Measurements from ENCODE around the gene KDF1. TPM values are rescaled to one million over a fixed set of nuclear protein-coding genes. Genes with fewer than 3 reads are reported as not detected.
A peak's percentile ranks its signal among the peaks of the same experiment; 100 is the strongest.

Gene KDF1, protein sequence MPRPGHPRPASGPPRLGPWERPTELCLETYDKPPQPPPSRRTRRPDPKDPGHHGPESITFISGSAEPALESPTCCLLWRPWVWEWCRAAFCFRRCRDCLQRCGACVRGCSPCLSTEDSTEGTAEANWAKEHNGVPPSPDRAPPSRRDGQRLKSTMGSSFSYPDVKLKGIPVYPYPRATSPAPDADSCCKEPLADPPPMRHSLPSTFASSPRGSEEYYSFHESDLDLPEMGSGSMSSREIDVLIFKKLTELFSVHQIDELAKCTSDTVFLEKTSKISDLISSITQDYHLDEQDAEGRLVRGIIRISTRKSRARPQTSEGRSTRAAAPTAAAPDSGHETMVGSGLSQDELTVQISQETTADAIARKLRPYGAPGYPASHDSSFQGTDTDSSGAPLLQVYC
- under 1 TPM; 0.26 to 0.86 TPM for total RNA-seq

DNA sequence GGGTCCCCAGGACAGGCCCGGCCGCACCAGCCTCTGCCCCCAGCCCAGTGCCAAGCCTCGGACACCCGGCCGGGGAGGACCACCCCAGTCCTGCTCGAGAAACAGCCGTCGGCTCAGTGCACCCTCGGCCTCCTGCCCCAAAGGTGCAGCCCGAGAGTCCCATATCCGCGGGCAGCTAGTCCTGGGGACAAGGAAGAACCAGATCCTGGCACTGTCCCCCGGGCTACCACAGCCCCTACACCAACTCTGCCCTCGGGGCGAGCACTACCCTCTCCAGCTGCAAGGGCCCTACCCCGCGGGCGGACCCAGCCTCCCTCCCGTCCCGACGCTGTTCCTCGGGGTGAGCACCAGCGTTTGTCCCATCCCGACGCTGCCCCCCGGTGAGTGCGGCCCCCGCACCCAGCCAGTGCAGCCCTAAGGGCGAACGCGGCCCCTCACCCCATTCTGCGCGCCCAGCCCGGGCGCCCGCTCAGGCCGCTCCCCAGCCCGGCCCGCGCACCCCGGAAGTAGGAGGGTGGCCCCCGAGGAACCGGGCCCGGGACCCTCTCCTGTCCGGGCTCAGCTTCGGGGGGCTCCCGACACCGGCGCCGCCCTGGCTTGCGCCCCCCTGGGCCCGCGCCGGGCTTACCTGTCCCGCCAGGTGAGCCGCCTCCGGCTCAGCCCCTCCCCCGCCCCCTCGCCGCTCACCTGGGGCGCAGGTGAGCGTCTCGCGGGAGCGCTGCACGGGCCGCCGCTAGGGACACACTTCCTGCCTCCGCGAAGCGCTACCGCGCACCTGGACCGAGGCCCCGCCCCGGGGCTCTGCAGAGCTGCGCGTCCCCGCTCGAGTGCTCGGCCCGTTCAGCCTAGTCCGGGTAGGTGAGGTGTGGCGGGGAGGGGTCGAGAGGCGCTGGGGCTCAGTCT is at the start of gene KDF1:
Gene KDF1 (minus strand): TSS at position 747 of the 903 bp plus-strand sequence. CDS start 8,088 bp downstream, outside the sequence.
- TF ChIP-seq CTCF (IDR thresholded peaks at IDR 0.05) = no peak
- H3K36me3 ChIP-seq = no peaks in the 10 kb centered on the region
- H3K27me3 ChIP-seq = peaks cover 0 to 16% of the 10 kb centered on the region in 2 donors
- H3K4me1 ChIP-seq = peaks cover 0 to 12% of the 10 kb centered on the region in 2 donors
- H3K9me3 ChIP-seq = peaks cover 0 to 11% of the 10 kb centered on the region in 2 donors
- peak within 1 kb of the TSS; percentile 43 to 58 for H3K4me3 ChIP-seq
- DNase-seq (ENCODE audit: low spot score) = no peak
- no peak within 1 kb of the TSS for H3K27ac ChIP-seq

DNA sequence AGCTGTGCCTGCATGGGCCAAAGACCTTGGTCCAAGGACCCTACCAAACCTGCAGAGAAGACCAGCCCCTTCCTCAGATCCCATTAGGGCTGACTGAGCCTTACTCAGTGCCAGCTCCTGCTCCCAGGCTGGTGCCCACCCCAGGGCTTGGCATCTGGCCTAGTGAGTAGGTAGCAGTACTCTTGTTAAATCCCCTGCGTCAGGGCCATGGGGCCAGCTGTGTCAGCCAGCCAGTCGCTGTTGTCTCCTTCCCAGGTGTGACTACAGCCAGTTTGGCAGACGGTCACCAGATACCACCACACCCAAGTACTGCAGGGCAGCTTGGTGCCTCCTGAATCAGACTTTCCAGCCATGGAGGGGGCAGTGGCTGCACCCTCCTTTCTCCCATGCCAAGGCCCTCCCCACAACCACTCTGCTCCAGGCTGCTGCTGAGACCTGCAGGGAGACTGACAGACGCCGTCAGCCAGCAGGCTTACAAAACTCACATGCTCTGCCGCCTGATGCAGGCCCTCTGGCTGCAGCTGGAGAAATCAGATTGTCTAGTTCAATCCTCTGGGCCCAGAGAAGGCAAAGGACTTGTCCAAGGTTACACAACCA is 49.4 kb upstream of the KDF1 start:
- no peak for DNase-seq (ENCODE audit: low spot score)
- H3K27ac ChIP-seq = peak overlapping the region; percentile 85 to 91
- H3K4me3 ChIP-seq = no peak overlapping the region

GRCh38 chr1:27007909-27008582 is 47.8 kb upstream of the KDF1 start:
- no peak for TF ChIP-seq CTCF (IDR thresholded peaks at IDR 0.05)
- no peak for DNase-seq (ENCODE audit: low spot score)
- H3K27ac ChIP-seq = peak overlapping the region; percentile 85 to 91
- peaks cover 5% of the 10 kb centered on the region for H3K36me3 ChIP-seq
- no peak overlapping the region for H3K4me3 ChIP-seq
- peaks cover 0 to 73% of the 10 kb centered on the region in 2 donors for H3K4me1 ChIP-seq
- H3K27me3 ChIP-seq = no peaks in the 10 kb centered on the region
- no peaks in the 10 kb centered on the region for H3K9me3 ChIP-seq

More for the DNA sequence above, 49.4 kb upstream of the KDF1 start:
- peaks cover 5% of the 10 kb centered on the region for H3K36me3 ChIP-seq
- no peaks in the 10 kb centered on the region for H3K9me3 ChIP-seq
- H3K27me3 ChIP-seq = no peaks in the 10 kb centered on the region
- H3K4me1 ChIP-seq = peaks cover 0 to 65% of the 10 kb centered on the region in 2 donors
- TF ChIP-seq CTCF (IDR thresholded peaks at IDR 0.05) = no peak

DNA sequence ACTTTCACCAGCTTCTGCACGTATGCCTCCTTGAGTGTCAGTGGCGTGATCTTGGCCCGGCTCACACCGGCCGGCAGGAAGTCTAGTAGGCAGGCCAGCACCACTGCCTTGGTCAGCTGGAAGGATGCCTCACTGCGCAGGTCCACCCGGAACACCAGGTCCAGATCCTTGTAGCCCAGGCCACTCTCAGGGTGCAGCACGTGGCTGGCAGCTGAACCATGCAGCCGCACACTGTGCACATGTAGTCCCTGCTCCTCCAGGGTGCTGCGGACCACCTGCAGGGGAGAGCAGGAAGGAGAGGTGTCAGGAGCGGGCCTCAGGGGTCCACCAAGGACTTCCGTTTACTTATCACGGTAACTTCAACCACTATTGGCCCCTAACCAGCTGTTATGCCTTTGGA is 46.4 kb upstream of the KDF1 start:
- DNase-seq (ENCODE audit: low spot score) = no peak
- no peaks in the 10 kb centered on the region for H3K27me3 ChIP-seq
- TF ChIP-seq CTCF (IDR thresholded peaks at IDR 0.05) = no peak
- H3K27ac ChIP-seq = no peak overlapping the region
- peaks cover 5% of the 10 kb centered on the region for H3K36me3 ChIP-seq
- peaks cover 0 to 67% of the 10 kb centered on the region in 2 donors for H3K4me1 ChIP-seq
- H3K9me3 ChIP-seq = no peaks in the 10 kb centered on the region
- no peak overlapping the region for H3K4me3 ChIP-seq
